Mucosa of gallbladder (tissue), 1 donor: ENCODE results near the gene BIRC6. TPM values are rescaled to one million over a fixed set of nuclear protein-coding genes. Genes with fewer than 3 reads are reported as not detected.

Source experiments
- total RNA-seq: library from RNA; stranded (reverse); gene quantifications from one replicate; pipeline ENCODE4 v1.2.1, GENCODE V29; 2021
- donor health status: DM: no; HTN: no; CAD: no.

BIRC6 gene
- total RNA-seq, 1 donor from 2014 or later: 85.8 TPM

Other genes with a start within 250 kb of the BIRC6 start
- gene SLC30A6, start 191.2 kb upstream of the BIRC6 start, total RNA-seq: 21.7 TPM
- gene NLRC4, start 92.1 kb upstream of the BIRC6 start, total RNA-seq: 1.9 TPM
- 61.5 TPM for gene YIPF4, start 79.1 kb upstream of the BIRC6 start, total RNA-seq